HG02763 (cell line): Measurements from ENCODE around the gene CNOT6.
"Not testable (repeated sequence)": the region's sequence is repeated elsewhere in the genome, so short reads cannot be mapped to it uniquely, and the experiment has no call there.

Source experiments
- ATAC-seq: cut with Tn5 transposase; IDR thresholded peaks from one replicate; pipeline ENCODE4 v1.9.1; 2021; ENCODE audit warnings: mild to moderate bottlenecking, moderate library complexity; ENCODE audit not compliant: unreplicated experiment

The CNOT6 gene

GRCh38 chr5:180515974-180516373 lies 21.8 kb downstream of the CNOT6 start:
- ATAC-seq: not testable (repeated sequence)

GRCh38 chr5:180516440-180516839 lies 22.3 kb downstream of the CNOT6 start:
- ATAC-seq: no peak

- ATAC-seq: no peak
These were observed 24.9 kb downstream of the CNOT6 start for GRCh38 chr5:180519098-180519497.

GRCh38 chr5:180521101-180521500 lies 26.9 kb downstream of the CNOT6 start:
- ATAC-seq: no peak

GRCh38 chr5:180521591-180521990 lies 27.4 kb downstream of the CNOT6 start:
- ATAC-seq: no peak

- no peak for ATAC-seq
These were observed 28.2 kb downstream of the CNOT6 start for GRCh38 chr5:180522330-180522729.

- ATAC-seq: no peak
These were observed 29.7 kb downstream of the CNOT6 start for GRCh38 chr5:180523629-180524466.

- ATAC-seq: no peak
These were observed 31.2 kb downstream of the CNOT6 start for GRCh38 chr5:180525399-180525798.

GRCh38 chr5:180526269-180526668 lies 32.1 kb downstream of the CNOT6 start:
- ATAC-seq: no peak

GRCh38 chr5:180527659-180528058 lies 33.5 kb downstream of the CNOT6 start:
- ATAC-seq: no peak

- ATAC-seq: not testable (repeated sequence)
These were observed 36.9 kb downstream of the CNOT6 start for GRCh38 chr5:180531036-180531585.

GRCh38 chr5:180532268-180532667 lies 38.1 kb downstream of the CNOT6 start:
- no peak for ATAC-seq

GRCh38 chr5:180533845-180534244 lies 39.7 kb downstream of the CNOT6 start:
- no peak for ATAC-seq

- no peak for ATAC-seq
These were observed 41.4 kb downstream of the CNOT6 start for GRCh38 chr5:180535573-180535972.

GRCh38 chr5:180540050-180540694 lies 46.0 kb downstream of the CNOT6 start:
- no peak for ATAC-seq

- ATAC-seq: no peak
These were observed 47.5 kb downstream of the CNOT6 start for GRCh38 chr5:180541710-180542109.

GRCh38 chr5:180545248-180545647 lies 51.1 kb downstream of the CNOT6 start:
- ATAC-seq: no peak

- ATAC-seq: no peak
These were observed 54.4 kb downstream of the CNOT6 start for GRCh38 chr5:180548563-180548962.

- no peak for ATAC-seq
These were observed 59.4 kb downstream of the CNOT6 start for GRCh38 chr5:180553530-180553929.

- ATAC-seq: no peak
These were observed 61.2 kb downstream of the CNOT6 start for GRCh38 chr5:180555168-180555921.

GRCh38 chr5:180557217-180557809 lies 63.1 kb downstream of the CNOT6 start:
- ATAC-seq: no peak
